ENCODE data around the gene REG3G. TPM values are rescaled to one million over a fixed set of nuclear protein-coding genes. Genes with fewer than 3 reads are reported as not detected.

REG3G gene
- under 1 TPM in 1 of 2 donors, not detected in 1; 0.52 TPM for total RNA-seq
- long read RNA-seq, donor 1, result 0 reads
- long read RNA-seq, donor 2, result 0 reads

GRCh38 chr2:79025421-79025820, at the start of gene REG3G:
Gene REG3G, plus strand, starts transcription at chr2:79025702. Its CDS starts 392 bp downstream, at chr2:79026094.
- no peak for DNase-seq (ENCODE audit: low spot score)
- intact Hi-C loops (cut with DNase I), result no loop called here

GRCh38 chr2:78977661-78978145, 47.8 kb upstream of the REG3G start:
- no peak for DNase-seq (ENCODE audit: low spot score)
- intact Hi-C loops (cut with DNase I), result no loop called here

DNA sequence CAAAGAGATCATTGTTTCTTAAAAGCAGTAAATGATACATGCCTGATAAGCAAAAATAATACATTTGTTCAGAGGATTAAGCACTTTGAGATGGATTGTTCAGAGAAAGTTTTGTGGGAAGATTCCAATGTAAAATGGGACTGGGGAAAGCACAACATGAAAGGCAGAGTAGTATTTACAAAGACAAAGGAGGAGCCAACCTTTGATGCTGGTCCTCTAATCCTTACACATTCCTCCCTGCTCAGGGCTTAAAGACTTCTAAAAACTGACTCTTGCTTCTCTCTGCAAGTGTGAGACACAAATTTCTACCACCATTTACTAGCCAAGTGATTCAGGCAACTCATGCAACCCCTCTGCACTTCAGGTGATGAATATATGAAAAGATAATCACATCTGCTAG, 47.2 kb upstream of the REG3G start:
- intact Hi-C loops (cut with DNase I), result no loop called here
- DNase-seq (ENCODE audit: low spot score), result no peak

GRCh38 chr2:78979380-78980151, 45.9 kb upstream of the REG3G start:
- intact Hi-C loops (cut with DNase I), result no loop called here

GRCh38 chr2:78980152-78980465, 45.4 kb upstream of the REG3G start:
- intact Hi-C loops (cut with DNase I), result no loop called here
- DNase-seq (ENCODE audit: low spot score), result no peak

More at GRCh38 chr2:78979380-78980151, 45.9 kb upstream of the REG3G start:
- DNase-seq (ENCODE audit: low spot score), result no peak

- no peak for DNase-seq (ENCODE audit: low spot score)
- intact Hi-C loops (cut with DNase I), result no loop called here
These were observed 44.6 kb upstream of the REG3G start for GRCh38 chr2:78980871-78981270.

GRCh38 chr2:78982638-78983330, 42.7 kb upstream of the REG3G start:
- DNase-seq (ENCODE audit: low spot score), result no peak
- intact Hi-C loops (cut with DNase I), result no loop called here

- no peak for DNase-seq (ENCODE audit: low spot score)
- intact Hi-C loops (cut with DNase I), result no loop called here
These were observed 41.1 kb upstream of the REG3G start for GRCh38 chr2:78984386-78984785.

- DNase-seq (ENCODE audit: low spot score), result no peak
These were observed 39.9 kb upstream of the REG3G start for GRCh38 chr2:78985558-78985957.

DNA sequence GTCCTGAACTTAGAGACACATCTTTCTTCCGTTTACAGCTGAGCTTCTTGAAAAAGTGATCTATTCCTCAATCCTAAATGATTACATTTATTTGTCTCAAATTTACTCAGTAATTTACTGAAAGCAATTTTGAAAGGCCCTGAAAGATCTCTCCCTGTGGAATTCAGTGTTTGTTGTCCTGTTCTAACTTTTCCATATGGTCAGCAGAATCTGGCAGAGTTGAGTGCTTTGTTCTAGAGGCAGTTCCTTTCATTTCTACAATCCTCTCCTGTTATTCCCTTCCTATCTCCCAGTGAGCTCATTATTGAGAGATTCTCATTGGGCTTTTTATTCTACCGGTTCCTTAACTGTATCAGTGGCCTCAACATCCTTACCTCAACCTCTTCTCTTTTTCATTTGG, 36.5 kb upstream of the REG3G start:
- no peak for DNase-seq (ENCODE audit: low spot score)
- intact Hi-C loops (cut with DNase I), result no loop called here

More at GRCh38 chr2:78985558-78985957, 39.9 kb upstream of the REG3G start:
- intact Hi-C loops (cut with DNase I), result no loop called here

GRCh38 chr2:78992451-78992806, 33.1 kb upstream of the REG3G start:
- DNase-seq (ENCODE audit: low spot score), result no peak
- intact Hi-C loops (cut with DNase I), result no loop called here

GRCh38 chr2:78992807-78993517, 32.5 kb upstream of the REG3G start:
- DNase-seq (ENCODE audit: low spot score), result no peak
- intact Hi-C loops (cut with DNase I), result no loop called here

GRCh38 chr2:78993518-78994148, 31.9 kb upstream of the REG3G start:
- no peak for DNase-seq (ENCODE audit: low spot score)
- intact Hi-C loops (cut with DNase I), result no loop called here

DNA sequence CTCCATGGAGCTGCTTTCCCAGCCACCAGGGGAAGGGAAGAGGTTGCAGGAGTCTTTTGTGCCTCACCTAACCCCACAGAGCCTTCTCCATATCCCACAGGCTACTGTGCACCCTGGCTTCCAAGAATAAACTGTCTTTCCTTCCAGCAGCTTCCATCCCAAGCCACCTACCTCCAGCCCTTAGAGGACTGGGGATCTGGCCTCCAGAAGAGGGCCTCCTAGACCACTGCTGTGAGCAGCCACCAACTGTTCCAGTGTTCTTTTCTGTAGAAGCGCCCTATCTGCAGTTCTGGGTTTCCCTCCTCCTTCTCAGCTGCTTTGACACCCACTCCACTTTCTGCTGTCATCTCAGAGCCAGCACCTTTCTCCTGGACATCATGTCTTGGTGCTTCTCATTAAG, 30.7 kb upstream of the REG3G start:
- intact Hi-C loops (cut with DNase I), result no loop called here
- DNase-seq (ENCODE audit: low spot score), result no peak

DNA sequence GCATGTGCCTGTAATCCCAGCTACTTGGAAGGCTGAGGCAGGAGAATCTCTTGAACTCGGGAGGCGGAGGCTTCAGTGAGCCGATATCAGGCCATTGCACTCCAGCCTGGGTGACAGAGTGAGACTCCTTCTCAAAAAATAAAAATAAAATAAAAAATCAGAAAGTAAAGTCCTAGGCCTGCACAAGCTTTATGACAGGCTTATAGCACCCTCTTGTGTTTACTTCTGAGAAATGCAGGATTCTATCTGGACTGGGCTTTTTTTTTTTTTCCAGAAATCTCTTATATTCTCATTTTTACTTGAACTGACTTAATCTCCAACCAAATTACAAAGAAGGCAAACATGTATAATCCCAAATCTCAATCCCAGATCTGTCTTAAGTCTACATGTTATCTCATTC, 26.1 kb upstream of the REG3G start:
- intact Hi-C loops (cut with DNase I), result no loop called here
- DNase-seq (ENCODE audit: low spot score), result no peak

- intact Hi-C loops (cut with DNase I), result no loop called here
These were observed 25.4 kb upstream of the REG3G start for GRCh38 chr2:79000008-79000576.

DNA sequence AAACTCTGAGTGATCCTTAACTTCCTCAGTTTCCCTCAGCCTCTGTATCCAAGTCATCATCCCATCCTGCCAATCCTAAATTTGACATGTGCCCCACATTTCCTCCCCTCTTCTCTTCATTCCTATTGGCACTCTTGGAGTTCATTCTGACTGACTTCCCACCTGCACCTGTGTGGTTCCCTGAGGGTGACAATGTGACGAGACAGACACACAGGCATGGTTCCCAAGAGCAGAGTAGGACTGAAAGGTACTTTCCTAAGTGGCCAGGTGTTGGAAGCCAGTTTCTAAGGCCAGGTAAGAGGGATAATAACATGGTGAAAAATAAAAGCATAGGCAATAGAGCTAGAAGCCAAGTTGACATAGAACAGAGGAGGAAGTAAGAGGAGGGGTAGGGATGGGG, 24.2 kb upstream of the REG3G start:
- intact Hi-C loops (cut with DNase I), result no loop called here
- no peak for DNase-seq (ENCODE audit: low spot score)

More at GRCh38 chr2:79000008-79000576, 25.4 kb upstream of the REG3G start:
- DNase-seq (ENCODE audit: low spot score), result no peak

DNA sequence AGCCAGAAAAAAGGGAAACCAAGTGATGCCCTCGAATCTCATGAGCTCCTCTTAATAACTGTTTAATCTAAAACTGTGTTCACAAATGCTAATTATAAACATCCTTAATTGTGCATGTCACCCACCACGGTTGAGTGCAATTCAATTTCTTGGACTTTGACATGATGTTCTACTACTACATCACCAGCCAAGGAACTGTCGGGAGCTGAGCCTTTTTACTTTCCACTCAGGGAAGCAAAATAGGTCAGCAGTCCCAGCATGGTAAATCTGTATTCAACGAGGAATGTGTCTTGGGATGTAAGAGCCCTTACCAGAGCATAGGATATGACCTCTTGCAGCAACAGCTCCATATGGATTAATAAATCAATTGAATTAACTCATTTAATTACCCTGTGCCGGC, 20.8 kb upstream of the REG3G start:
- intact Hi-C loops (cut with DNase I), result no loop called here
- no peak for DNase-seq (ENCODE audit: low spot score)

GRCh38 chr2:79005216-79005615, 20.3 kb upstream of the REG3G start:
- intact Hi-C loops (cut with DNase I), result no loop called here
- DNase-seq (ENCODE audit: low spot score), result no peak

All from posterior vena cava (tissue), 2 donors.